Measurements from ENCODE around the gene CTNNAL1.

- TF ChIP-seq CTCF (IDR thresholded peaks at IDR 0.05) (no peak), POLR2AphosphoS5 (IDR thresholded peaks at IDR 0.05) (peak; percentile 84), POLR2A (IDR thresholded peaks at IDR 0.05) (peak in 1 of 2 donors; percentile 28)
Observed at GRCh38 chr9:109012009-109012875, 1.1 kb downstream of the CTNNAL1 start.
